ENCODE measurements around the gene CASZ1. TPM values are rescaled to one million over a fixed set of nuclear protein-coding genes. Genes with fewer than 3 reads are reported as not detected.

Gene CASZ1
- total RNA-seq, 2 donors from 2014 or later = 44.3 to 50.3 TPM

GRCh38 chr1:10722803-10723202 is 73.6 kb downstream of the CASZ1 start:
- DNase-seq (ENCODE audit: low spot score) = no peak

GRCh38 chr1:10721381-10722321 is 74.8 kb downstream of the CASZ1 start:
- Histone ChIP-seq H3K4me3 (no peak overlapping the region), H3K27ac (peak overlapping the region; percentile 89 to 98), H3K27me3 (no peaks in the 10 kb centered on the region), H3K4me1 (peaks cover 0 to 94% of the 10 kb centered on the region in 2 donors), H3K9me3 (no peaks in the 10 kb centered on the region), H3K36me3 (no peaks in the 10 kb centered on the region)
- no peak for TF ChIP-seq CTCF (IDR thresholded peaks at IDR 0.05)
- DNase-seq (ENCODE audit: low spot score) = no peak

More at GRCh38 chr1:10722803-10723202, 73.6 kb downstream of the CASZ1 start:
- no peak for TF ChIP-seq CTCF (IDR thresholded peaks at IDR 0.05)
- Histone ChIP-seq H3K27me3 (no peaks in the 10 kb centered on the region), H3K36me3 (no peaks in the 10 kb centered on the region), H3K4me1 (peaks cover 0 to 94% of the 10 kb centered on the region in 2 donors), H3K9me3 (no peaks in the 10 kb centered on the region), H3K4me3 (no peak overlapping the region), H3K27ac (peak overlapping the region; percentile 89 to 98)

- Histone ChIP-seq H3K36me3 (no peaks in the 10 kb centered on the region), H3K27me3 (no peaks in the 10 kb centered on the region), H3K9me3 (no peaks in the 10 kb centered on the region), H3K27ac (peak overlapping the region; percentile 89 to 98), H3K4me3 (no peak overlapping the region), H3K4me1 (peaks cover 0 to 94% of the 10 kb centered on the region in 2 donors)
- no peak for TF ChIP-seq CTCF (IDR thresholded peaks at IDR 0.05)
- no peak for DNase-seq (ENCODE audit: low spot score)
Measured at GRCh38 chr1:10720635-10721034, 75.8 kb downstream of the CASZ1 start.

- peak overlapping the region in 1 of 2 donors; percentile 25 for H3K4me3 ChIP-seq
- no peaks in the 10 kb centered on the region for H3K27me3 ChIP-seq
- no peak for DNase-seq (ENCODE audit: low spot score)
- peak overlapping the region; percentile 89 to 98 for H3K27ac ChIP-seq
- peaks cover 0 to 91% of the 10 kb centered on the region in 2 donors for H3K4me1 ChIP-seq
- H3K9me3 ChIP-seq = no peaks in the 10 kb centered on the region
- no peak for TF ChIP-seq CTCF (IDR thresholded peaks at IDR 0.05)
- H3K36me3 ChIP-seq = no peaks in the 10 kb centered on the region
Measured at GRCh38 chr1:10718083-10718415, 78.4 kb downstream of the CASZ1 start.

- Histone ChIP-seq H3K27me3 (no peaks in the 10 kb centered on the region), H3K36me3 (no peaks in the 10 kb centered on the region), H3K27ac (peak overlapping the region; percentile 89 to 98), H3K4me1 (peaks cover 0 to 91% of the 10 kb centered on the region in 2 donors), H3K9me3 (no peaks in the 10 kb centered on the region), H3K4me3 (peak overlapping the region; percentile 19 to 25)
- no peak for DNase-seq (ENCODE audit: low spot score)
- TF ChIP-seq CTCF (IDR thresholded peaks at IDR 0.05) = no peak
Measured at GRCh38 chr1:10717296-10718082, 79.0 kb downstream of the CASZ1 start.
